ENCODE results near the gene DAPK2. TPM values are rescaled to one million over a fixed set of nuclear protein-coding genes. Genes with fewer than 3 reads are reported as not detected.

The DAPK2 gene
- total and polyA plus RNA-seq, 9 donors = 0.77 to 6.2 (median 2.0) TPM

- H3K4me1 ChIP-seq (ENCODE audit: insufficient read depth) = no peaks in the 10 kb centered on the region
Measured at GRCh38 chr15:64009798-64010261, 36.5 kb downstream of the DAPK2 start.

GRCh38 chr15:64009241-64009640, 37.0 kb downstream of the DAPK2 start:
- no peak overlapping the region for H3K27ac ChIP-seq
- intact Hi-C loops (cut with DNase I) = no loop called here
- no peaks in the 10 kb centered on the region for H3K4me1 ChIP-seq (ENCODE audit: insufficient read depth)
- TF ChIP-seq POLR2A (IDR thresholded peaks at IDR 0.05) (no peak), CTCF (IDR thresholded peaks at IDR 0.05) (no peak), EP300 (IDR thresholded peaks at IDR 0.05) (no peak)
- 70 to 83% (median 76%) methylated on average over 2 of the region's 2 CpGs for WGBS, 3 donors
- DNase-seq = no peak
- no peaks in the 10 kb centered on the region for H3K9me3 ChIP-seq
- H3K27me3 ChIP-seq = no peaks in the 10 kb centered on the region
- no peak overlapping the region for H3K4me3 ChIP-seq
- no peaks in the 10 kb centered on the region for H3K36me3 ChIP-seq

More at GRCh38 chr15:64009798-64010261, 36.5 kb downstream of the DAPK2 start:
- H3K4me3 ChIP-seq = no peak overlapping the region
- TF ChIP-seq CTCF (IDR thresholded peaks at IDR 0.05) (no peak), EP300 (IDR thresholded peaks at IDR 0.05) (no peak), POLR2A (IDR thresholded peaks at IDR 0.05) (no peak)
- intact Hi-C loops (cut with DNase I) = no loop called here
- no peaks in the 10 kb centered on the region for H3K9me3 ChIP-seq
- H3K36me3 ChIP-seq = no peaks in the 10 kb centered on the region
- no peak overlapping the region for H3K27ac ChIP-seq
- no peak for DNase-seq
- WGBS, 3 donors = 80 to 89% (median 88%) methylated on average over 4 of the region's 4 CpGs
- no peaks in the 10 kb centered on the region for H3K27me3 ChIP-seq

- H3K4me1 ChIP-seq (ENCODE audit: insufficient read depth) = no peaks in the 10 kb centered on the region
- intact Hi-C loops (cut with DNase I) = no loop called here
- H3K27ac ChIP-seq = no peak overlapping the region
Measured at GRCh38 chr15:64008177-64008576, 38.1 kb downstream of the DAPK2 start.

GRCh38 chr15:64006642-64007041, 39.6 kb downstream of the DAPK2 start:
- H3K27ac ChIP-seq = no peak overlapping the region
- TF ChIP-seq POLR2A (IDR thresholded peaks at IDR 0.05) = no peak
- TF ChIP-seq CTCF (IDR thresholded peaks at IDR 0.05) = no peak
- no peak for TF ChIP-seq EP300 (IDR thresholded peaks at IDR 0.05)
- no peaks in the 10 kb centered on the region for H3K4me1 ChIP-seq (ENCODE audit: insufficient read depth)
- no peaks in the 10 kb centered on the region for H3K9me3 ChIP-seq
- intact Hi-C loops (cut with DNase I) = no loop called here
- no peak for DNase-seq
- H3K27me3 ChIP-seq = no peaks in the 10 kb centered on the region
- no peaks in the 10 kb centered on the region for H3K36me3 ChIP-seq
- H3K4me3 ChIP-seq = no peak overlapping the region
- 79 to 91% (median 87%) methylated on average over 3 of the region's 3 CpGs for WGBS, 3 donors

More at GRCh38 chr15:64008177-64008576, 38.1 kb downstream of the DAPK2 start:
- DNase-seq = no peak
- Histone ChIP-seq H3K36me3 (no peaks in the 10 kb centered on the region), H3K4me3 (no peak overlapping the region), H3K9me3 (no peaks in the 10 kb centered on the region), H3K27me3 (no peaks in the 10 kb centered on the region)
- TF ChIP-seq EP300 (IDR thresholded peaks at IDR 0.05) = no peak
- TF ChIP-seq POLR2A (IDR thresholded peaks at IDR 0.05) = no peak
- TF ChIP-seq CTCF (IDR thresholded peaks at IDR 0.05) = no peak
